ENCODE data around the gene AOC3.
A peak's percentile ranks its signal among the peaks of the same experiment; 100 is the strongest.

AOC3 gene, protein sequence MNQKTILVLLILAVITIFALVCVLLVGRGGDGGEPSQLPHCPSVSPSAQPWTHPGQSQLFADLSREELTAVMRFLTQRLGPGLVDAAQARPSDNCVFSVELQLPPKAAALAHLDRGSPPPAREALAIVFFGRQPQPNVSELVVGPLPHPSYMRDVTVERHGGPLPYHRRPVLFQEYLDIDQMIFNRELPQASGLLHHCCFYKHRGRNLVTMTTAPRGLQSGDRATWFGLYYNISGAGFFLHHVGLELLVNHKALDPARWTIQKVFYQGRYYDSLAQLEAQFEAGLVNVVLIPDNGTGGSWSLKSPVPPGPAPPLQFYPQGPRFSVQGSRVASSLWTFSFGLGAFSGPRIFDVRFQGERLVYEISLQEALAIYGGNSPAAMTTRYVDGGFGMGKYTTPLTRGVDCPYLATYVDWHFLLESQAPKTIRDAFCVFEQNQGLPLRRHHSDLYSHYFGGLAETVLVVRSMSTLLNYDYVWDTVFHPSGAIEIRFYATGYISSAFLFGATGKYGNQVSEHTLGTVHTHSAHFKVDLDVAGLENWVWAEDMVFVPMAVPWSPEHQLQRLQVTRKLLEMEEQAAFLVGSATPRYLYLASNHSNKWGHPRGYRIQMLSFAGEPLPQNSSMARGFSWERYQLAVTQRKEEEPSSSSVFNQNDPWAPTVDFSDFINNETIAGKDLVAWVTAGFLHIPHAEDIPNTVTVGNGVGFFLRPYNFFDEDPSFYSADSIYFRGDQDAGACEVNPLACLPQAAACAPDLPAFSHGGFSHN

DNA sequence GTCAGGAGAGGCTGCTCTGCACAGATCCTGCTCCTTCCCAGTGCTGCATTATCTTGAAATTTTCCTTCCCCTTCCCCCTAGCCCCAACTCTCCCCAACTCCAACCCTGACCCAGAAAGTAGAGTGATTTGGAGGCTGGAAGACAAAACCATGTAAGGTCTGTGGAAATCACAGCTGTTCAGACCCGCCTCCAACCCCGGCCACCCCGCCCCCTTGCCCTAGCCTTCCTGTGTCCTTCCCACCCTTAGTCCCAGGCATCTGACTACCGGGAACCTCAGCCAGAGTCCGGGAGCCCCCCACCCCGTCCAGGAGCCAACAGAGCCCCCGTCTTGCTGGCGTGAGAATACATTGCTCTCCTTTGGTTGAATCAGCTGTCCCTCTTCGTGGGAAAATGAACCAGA lies at the start of gene AOC3:
Gene AOC3 (plus strand): TSS at position 246 of the 400 bp plus-strand sequence. CDS start 145 bp downstream, at position 391.
- DNase-seq, result no peak

DNA sequence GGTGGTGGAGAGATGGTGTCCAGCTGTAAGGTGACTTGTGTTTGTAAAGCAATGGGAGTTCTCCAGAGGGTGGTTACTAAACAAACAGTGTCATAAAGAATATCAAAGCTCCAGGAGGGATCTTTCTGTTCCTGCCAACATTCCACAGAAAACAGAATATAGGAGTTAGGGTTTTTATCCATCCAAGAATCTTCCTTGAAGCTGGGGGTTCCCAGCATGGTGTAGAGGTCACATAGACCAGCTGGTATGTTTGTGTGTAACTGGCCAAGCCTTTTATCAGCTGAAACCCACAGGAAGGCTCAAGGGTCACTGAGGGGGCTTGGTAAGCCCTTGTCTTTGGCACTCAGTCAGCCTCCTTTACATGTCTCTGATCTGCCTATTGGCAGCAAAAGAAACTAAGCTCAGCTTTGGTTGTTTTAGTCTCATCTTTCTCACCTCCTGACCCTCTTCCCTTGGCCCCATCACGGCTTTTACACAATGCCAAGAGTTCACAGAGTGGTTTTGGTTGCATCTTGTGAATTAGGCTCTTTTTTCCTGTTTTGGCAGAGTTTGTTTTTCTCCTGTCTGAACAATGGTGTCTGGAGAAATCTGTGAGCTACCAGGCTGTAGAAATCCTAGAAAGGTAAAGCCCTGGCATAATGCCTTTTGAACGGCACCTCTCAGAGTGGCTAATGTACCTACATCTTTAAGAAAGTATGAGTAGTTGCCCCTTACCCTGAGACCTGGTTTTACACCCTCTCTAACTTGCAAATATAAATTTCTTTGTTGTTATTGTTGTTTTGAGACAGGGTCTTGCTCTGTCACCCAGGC lies 47.7 kb upstream of the AOC3 start:
- DNase-seq, result no peak

DNA sequence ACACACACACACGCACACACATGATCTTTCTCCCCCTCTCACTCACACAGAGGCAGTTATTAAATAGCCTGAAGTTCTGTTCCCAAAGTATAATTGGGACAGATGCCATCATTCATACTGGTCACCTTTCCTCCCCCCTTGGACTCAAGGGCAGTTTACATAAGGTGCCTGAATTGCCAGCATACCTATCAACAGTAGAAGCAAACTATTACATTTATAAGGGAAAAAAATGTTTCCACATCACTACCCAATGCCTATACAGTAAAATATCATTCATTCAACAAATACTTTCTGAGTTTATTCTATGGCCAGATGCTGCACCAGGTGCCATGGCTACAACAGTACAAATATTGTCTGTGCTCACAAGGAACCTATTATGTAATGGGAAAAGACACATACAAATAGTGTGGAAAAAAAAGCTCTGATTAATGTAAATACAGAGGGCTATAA lies 46.1 kb upstream of the AOC3 start:
- no peak for DNase-seq

DNA sequence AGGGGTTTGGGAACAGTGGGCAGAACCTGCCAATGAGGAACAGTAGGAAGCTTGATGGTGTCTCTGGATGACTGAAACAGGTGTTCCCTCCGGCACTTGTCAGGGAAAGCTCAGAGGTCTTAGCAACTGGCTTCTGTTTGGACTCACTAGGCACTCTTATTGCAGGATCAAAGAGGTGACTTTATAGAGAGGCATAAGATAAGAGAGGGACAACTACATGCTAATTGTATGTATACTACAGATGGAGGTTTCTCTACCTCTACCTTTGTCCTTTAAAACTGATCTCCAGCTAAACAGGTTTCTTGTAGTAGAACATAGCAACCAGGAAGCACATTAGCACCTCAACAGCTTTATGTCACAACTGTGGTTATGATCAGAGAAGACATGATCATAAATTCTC lies 44.8 kb upstream of the AOC3 start:
- no peak for DNase-seq

DNA sequence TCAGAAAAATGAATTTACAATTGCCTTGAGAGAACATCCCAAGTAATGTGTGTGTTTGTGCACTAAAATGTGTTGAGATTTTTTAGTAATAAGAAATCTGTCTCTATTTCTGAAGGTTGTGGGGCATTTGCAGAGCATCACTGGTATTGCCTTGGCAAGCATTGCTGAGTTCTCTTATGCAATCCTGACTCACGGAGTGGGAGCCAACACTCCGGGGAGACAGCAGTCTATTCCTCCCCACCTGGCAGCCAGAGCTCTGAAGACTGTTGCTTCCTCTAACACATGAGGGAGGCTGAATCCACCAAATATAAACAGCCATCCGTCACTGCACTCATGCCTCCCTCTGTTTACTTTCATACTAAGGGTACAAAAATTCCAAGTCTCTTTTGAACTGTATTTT lies 41.7 kb upstream of the AOC3 start:
- DNase-seq, result peak in 1 of 2 experiments; percentile 0

DNA sequence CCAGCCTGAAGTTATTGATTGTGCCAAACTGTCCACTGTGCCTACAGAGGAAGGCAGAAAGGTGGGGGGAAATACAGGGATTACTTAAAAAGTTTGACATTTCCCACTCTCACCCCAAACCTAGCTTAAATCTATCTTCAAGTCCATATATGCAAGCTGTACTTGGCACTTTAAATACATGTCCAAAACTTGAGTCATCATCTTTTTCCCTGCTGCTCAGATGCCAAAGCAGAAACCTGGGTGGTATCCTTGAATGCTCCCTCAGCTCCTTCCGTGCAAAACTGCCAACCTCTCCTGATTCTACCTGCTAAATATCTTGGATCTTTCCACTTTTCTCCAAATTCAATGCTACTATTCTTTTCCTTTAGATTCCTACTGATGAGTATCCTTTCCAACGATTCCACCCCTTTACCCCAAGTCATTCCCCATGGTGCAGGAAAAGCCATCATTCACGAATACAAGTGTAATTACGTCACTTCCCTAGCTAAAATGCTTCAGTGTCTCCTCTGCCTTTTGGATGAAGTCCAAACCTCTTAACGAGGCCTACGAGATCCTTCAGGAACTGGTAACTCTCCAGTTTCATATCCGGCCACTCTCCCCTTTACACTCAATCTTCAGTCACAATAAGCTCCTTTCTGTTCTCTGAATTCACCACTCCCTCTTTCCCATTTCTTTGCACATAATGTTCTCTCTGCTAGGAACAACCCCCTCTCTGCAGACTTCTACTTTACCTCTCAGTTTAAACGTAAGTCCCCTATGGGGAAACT lies 36.2 kb upstream of the AOC3 start:
- DNase-seq, result no peak

DNA sequence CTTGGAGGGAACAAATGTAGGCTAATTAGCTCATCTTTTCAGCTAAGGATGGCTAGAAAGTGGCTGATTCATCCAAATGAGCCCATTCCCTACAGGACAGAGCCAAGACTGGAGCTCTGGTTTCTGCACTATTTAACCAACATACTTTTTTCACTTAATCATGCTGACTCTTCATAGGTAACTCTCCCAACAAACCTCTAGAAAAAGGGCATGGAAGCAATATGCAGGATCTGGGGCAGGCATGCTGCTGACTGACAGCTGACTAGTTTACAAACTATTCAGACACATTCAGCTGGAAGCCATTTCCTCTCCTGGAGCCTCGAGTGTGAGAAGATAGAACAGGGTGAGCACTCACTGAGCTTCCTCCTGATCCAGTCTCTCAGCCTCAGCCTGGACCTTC lies 33.1 kb upstream of the AOC3 start:
- DNase-seq, result no peak

DNA sequence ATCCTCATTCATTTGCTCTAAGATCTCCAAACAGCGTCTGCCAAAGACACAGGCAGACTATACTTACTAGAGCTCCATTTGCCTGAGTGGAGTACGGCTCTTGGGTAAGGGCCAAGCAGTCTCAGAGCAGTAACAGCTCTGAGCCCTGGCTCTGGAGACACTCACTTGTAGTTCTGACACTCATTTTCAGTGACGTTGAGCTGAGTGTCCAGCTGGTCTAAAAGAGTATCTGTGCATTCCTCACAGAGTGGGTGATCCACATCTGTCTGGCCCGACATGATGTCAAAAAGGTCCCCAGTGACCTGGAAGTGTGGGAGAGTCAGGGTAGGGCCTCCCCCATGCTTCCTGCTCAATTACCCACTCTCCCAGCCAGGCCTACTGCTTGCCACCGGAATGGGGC lies 32.6 kb upstream of the AOC3 start:
- no peak for DNase-seq

DNA sequence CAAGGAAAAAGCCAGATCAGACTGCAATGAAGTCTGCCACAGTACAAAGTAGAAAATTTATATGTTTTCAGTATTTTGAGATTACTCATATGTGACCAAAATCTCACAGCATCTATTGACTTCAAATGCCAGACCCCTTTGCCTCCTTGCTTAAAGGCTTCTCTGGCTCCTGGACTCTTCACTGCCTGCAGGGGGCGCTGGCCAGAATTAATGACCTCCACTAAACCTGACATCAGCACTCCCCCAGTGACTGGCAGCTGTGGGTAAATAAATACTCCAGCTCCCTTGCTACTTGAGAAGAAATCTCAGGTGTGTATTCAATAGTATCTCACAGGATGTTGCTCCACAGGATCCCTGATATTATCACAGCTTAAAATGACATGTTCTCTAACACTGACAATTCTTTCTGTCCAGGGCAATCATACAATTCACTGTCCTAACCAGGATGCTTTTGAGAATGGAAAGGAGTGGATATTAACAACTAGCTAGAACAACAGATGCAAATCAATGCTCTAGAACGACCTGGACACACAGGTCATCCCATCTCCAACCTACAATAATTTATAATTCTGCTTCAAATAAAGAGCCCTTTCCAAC lies 31.0 kb upstream of the AOC3 start:
- no peak for DNase-seq

DNA sequence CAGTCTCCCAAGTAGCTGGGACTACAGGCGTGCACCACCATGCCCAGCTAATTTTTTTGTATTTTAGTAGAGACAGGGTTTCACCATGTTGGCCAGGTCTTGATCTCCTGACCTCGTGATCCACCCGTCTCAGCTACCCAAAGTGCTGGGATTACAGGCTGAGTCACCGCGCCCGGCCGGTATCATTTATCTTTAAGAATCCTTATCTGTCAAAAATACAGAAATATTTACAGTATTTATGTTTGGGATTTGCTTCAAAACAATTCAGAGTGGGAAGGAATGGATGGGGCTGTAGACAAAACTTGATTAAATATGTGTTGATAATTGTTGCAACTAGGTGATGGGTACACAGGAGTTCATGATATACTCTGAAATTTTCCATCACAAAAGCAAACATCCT lies 29.8 kb upstream of the AOC3 start:
- DNase-seq, result no peak

DNA sequence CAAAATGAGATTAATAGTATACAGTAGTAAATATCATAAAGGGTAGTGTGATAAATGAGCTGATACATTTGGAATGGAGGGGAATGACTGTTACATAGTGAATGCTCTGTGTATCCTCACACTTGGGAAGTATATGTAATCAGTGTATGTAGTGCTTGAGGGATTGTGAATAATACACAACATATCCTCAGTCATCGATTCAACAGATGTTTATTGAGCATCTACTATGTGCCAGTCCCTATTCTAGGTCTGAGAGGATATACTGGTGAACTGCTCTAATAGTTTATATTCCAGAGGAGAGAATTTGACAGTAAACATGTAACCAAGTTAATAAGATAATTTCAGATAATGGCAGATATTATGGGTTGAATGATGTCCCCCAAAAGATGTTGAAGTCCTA lies 23.5 kb upstream of the AOC3 start:
- DNase-seq, result no peak

DNA sequence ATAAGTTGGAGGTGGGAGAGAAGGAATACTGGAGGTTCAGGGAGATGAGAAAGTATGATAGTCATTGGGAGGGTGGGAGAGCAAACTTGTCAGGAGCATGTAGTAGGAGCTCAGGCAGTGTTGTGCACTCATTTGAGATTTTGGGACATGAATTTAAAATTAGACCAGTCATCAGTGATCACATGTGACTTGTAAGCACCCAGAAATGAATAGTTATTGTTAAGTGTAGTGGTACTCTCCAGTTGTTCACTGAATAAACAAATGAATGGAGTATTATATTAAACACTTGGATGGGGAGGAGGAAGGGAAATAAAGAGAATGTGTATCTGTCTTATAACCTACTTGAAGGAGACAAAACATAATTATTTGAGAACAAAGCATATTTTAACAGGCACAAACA lies 20.0 kb upstream of the AOC3 start:
- no peak for DNase-seq

DNA sequence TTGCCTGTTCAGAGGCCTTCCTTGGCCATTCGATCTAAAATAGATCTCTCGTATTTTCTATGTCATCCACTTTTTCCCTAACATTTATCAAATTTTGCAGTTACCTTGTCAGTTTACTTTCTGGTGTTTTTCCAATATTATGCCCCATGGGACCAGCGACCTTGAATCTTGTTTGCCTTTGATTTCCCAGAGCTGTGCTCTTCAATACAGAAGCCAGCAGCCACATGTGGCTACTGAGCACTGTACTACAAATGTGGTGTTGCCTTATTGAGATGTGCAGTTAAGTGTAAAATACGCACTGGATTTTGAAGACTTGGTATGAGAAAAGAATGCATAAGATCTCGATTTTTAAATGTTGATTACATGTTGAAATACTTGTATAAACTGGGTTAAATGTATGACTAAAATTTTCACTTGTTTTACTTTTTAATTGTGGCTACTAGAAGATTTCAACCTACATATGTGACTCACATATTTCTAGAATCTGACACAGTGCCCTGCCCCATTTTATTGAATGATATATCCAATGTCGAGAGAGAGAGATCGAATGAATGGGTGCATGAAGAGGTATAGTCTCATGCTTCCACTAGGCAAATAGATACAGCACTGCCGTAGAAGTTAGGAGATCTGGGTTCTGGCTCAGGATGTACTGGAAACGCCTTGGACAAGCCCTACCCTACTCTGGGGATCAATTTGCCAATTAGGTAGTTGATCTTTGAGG lies 18.6 kb upstream of the AOC3 start:
- DNase-seq, result no peak

DNA sequence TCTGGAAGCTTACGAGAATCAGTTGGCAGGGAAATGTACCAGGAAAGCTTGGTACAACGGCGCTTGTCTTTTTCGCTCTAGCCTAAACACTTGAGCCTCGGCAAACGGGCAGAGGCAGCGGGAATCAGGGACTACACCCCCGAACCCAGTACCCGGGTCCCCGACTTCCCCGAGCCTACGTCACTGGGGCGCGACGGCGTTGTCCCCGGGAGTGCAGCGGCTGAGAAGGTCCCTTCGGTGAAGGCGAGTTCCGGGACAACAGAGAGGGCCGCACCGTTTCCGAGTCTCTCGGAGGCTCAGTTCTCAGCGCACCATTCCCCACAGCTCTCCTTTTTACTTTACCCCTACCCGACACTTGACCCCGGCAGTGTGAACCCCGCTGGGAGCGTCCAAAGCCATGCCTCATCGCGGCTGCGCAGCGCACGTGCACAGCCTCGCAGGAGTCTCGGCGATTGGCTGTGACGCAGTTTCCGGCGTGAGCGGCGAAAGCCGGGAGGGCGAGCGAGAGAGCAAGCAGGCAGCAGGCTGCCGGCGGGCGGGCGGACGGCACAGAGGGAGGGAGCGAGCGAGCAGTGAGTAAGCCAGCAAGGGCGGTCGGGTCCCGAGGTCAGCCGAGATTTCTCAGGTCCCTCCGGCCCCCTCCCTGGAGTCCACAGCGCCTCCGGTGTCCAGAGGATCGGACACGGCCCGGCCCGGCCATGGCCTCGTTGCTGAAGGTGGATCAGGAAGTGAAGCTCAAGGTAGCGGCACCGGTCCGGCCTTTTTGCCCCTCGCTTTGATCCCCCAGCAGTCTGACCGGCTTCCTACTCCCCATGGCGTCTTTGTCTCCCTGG lies 17.8 kb upstream of the AOC3 start, which contains the start of gene PSME3:
Gene PSME3 (plus strand): TSS at position 464 of the 833 bp plus-strand sequence. CDS start 235 bp downstream, at position 699.
- peak in 1 of 2 experiments; percentile 56 for DNase-seq

DNA sequence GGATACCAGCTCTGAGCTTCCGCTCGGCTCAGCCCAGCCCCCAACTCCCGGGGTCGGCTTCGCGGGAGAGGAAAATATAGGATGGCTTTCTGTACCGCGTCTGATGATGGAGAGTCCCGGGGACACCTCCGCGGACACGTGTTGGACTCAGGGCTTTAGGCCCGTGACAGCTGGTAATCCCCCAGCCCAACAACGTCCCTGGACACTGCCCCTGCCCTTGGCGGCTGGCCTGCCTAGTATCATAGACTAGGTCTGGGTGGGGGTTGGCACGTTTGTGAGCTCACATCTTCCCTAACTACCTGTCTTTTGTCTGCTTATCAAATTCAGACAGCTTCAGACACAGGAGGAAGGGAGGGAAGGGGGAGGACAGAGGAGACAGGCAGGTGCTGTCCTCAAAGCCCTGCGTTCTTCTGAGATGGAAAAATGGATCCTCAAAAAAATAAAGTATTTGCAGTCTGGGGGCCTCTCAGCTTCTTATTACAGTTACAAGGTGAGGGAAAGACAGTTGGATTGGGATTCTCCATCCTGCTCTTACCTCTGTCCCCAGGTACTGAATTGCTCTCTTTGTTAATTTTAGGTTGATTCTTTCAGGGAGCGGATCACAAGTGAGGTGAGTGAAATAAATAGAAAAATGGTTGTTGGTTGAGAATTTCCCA lies 17.1 kb upstream of the AOC3 start:
- no peak for DNase-seq

DNA sequence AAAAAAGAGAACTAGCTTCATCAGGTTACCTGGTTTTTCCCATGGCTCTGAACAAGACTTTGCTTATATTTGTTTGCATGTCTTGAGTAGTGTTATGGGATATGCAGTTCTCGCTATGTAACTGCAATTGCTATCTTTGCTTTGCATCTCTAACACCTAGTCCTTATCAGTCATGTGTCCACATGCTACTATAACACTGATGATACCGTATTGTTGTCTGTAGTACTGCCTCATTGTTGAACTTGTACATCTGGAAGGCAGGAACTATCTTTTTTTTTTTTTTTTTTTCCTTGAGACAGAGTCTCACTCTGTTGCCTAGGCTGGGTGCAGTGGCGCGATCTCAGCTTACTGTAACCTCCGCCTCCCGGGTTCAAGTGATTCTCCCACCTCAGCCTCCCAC lies 15.3 kb upstream of the AOC3 start:
- DNase-seq, result no peak

DNA sequence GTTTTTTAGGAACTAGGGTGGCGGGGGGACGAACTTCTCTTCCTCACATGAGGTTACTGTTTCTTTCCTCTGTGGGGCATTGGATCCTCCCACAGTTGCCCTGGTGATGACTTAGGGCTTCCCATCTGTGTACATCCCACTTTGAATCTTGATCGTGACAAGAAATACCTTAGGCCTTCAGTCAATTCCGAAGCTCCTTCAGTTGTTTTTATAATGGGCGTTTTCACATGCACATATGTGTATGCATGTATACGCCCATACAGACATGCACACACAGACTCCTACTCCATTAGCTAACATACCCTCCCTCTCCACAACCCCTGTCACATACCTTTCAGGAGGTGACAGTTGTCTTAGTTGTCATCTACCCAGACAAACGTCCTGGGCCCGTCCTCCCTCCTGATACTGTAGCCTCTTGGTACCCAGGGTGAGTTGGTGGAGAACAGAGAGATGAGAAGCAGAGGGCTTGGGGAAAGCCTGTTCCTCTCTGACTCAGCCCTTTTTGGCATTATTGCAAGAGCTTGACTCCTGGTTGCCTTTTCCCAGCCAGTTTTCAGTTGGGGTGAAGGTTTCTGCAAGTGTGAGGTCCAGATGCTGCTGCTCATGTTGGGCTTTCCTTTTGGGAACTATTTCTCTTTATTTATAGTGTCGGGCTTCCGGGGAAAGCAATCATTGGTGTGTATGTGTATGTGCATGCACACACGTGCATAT lies 8.9 kb upstream of the AOC3 start:
- DNase-seq, result no peak

DNA sequence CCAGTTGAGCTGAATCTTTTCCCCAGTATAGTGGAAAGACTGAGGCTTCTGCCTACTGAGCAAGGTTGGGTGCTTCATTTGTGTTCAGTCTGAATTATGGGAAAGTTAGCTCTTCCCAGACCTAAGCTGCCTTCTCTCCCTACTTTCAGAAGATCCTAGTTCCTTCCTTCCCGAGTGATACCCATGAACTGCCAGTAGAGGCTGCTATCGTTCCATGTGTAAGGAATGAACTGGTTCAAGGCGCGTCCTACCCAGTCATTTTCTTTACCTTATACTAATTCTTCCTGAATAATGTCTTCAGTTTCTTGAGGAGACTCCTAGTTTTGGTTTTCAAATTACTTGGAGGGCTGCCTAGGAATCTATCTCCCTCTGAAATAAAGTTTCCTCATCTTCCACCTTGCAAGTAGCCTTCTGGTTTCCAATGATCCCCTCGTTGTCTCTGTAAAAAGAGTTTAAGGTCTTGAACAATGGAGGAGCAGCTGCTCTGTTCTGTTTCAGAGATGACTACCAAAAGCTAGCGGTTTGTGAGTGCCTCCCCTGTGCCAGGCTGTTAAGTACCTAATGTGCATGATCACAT lies 7.6 kb upstream of the AOC3 start:
- DNase-seq, result no peak

DNA sequence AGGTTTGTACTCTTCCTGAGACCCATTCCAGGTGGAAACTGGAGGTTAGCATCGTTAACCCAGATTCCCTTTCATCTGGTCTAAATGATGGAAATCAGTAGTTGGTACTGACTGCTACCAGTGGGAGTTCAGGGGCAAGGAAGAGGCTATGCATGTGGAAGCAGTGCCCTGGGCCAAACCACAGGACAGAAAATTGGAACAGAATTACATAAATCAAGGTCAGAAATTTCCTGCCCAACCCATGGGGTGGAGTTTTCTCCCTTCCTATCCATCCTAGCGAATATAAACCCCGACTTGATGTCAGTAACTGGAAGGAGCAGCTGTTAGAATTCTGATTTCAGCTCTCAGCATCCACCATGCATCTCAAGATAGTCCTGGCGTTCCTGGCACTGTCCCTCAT lies 6.7 kb upstream of the AOC3 start, which contains the start of gene AOC2:
Gene AOC2 (plus strand): TSS at position 310 of the 400 bp plus-strand sequence. CDS start 47 bp downstream, at position 357.
- no peak for DNase-seq

All from cerebellar nuclear complex (tissue), 1 donor.